ENCODE data around the gene CTIF. TPM values are rescaled to one million over a fixed set of nuclear protein-coding genes. Genes with fewer than 3 reads are reported as not detected.

The CTIF gene
- total RNA-seq, 2 experiments from 2014 or later, result 0.06 to 0.38 TPM

DNA sequence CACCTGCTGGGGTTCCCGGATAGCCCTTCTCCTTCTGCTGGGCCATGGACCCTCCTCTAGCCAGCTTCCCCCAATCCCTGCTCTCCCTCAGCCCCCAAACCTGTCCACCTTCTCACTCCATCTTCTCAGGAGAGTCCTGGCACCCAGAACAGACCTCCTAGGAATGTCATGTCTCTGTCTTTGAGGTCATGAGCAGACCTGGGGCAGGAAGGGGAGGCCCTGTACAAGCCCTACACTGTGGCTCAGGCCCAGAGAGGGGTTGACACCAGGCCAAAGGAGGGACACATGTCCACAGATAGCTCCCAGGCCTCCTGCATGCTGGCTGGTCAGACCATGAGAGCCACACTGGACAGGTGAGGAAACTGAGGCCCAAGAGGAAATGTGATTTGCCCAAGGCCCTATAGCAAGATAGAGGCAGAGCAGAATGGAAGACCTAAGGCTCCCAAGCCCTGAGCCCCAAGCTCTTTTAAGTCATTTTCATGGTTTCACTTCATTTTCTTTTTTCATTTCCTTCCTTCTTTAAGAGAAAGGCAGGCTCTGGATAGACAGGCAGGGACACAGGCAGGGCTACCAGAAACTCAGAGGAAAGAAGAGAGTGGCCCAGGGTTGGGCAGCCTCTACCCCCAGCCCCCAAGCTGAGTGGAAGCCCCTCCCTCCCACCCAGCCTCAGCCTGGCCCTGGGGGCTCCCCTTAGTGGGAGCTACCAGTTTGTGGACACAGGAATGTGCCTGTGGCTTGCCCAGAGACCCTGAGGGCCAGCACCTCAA is 252.2 kb downstream of the CTIF start:
- intact Hi-C loops (cut with micrococcal nuclease; ENCODE audit: unreplicated experiment), result no loop called here
- H3K36me3 ChIP-seq (ENCODE audit: insufficient read depth, low read length), result no peaks in the 10 kb centered on the region
- peak overlapping the region; percentile 47 for H3K4me2 ChIP-seq (ENCODE audit: low read length)
- H4K20me1 ChIP-seq (ENCODE audit: insufficient read depth, low read length), result no peaks in the 10 kb centered on the region
- no peaks in the 10 kb centered on the region for H3K79me2 ChIP-seq (ENCODE audit: insufficient read depth, low read depth, low read length)
- TF ChIP-seq CTCF (conservative IDR thresholded peaks at IDR 0.05; ENCODE audit: low read length), result no peak
- ChIA-PET POLR2A (no interaction called here), CTCF (ENCODE audit: unreplicated experiment) (interaction anchor here (0.6 kb wide), 1 partner anchor 10 kb away, joined by 10 read pairs; no protein-coding TSS in a partner anchor)
- no peak overlapping the region for H2AFZ ChIP-seq (ENCODE audit: low read length)
- no TSS peak for BruUV-seq (replicated peaks)
- H3K4me1 ChIP-seq (ENCODE audit: insufficient read depth, low read length, poor library complexity, severe bottlenecking), result peaks cover 40% of the 10 kb centered on the region
- DNase-seq (ENCODE audit: low spot score), result peak; percentile 32
- H3K4me3 ChIP-seq (ENCODE audit: low read depth, low read length, poor library complexity, severe bottlenecking), result no peak overlapping the region
- no peaks in the 10 kb centered on the region for H3K9me2 ChIP-seq (ENCODE audit: insufficient read depth, low read length)
- H3K27ac ChIP-seq (ENCODE audit: low read depth, low read length, poor library complexity, severe bottlenecking), result no peak overlapping the region
- H3K9me3 ChIP-seq (ENCODE audit: low read length), result no peaks in the 10 kb centered on the region

DNA sequence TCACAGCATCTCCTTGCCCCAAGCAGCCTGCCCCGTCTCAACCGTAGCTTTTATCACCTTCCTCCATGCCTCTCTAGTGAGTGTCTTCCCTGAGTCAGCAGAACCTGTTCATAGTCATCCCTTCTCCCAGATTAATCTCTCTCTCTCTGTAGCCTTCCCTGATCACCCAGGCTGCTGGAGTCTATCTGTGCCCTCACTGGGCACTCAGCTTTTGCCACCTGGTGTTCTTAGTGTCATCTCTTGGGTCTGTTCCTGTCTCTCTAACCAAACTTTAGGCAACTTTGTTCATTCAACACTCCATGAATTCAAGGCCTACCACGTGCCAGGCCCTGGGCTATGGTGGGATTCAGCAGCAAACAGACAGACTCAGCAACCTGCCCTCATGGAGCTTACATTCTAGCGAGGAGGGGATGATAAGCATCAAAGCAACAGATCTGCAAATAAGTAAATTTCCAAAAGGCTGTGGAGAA is 252.8 kb downstream of the CTIF start:
- H3K79me2 ChIP-seq (ENCODE audit: insufficient read depth, low read depth, low read length), result no peaks in the 10 kb centered on the region
- no peaks in the 10 kb centered on the region for H3K9me2 ChIP-seq (ENCODE audit: insufficient read depth, low read length)
- no peak overlapping the region for H3K27ac ChIP-seq (ENCODE audit: low read depth, low read length, poor library complexity, severe bottlenecking)
- no peaks in the 10 kb centered on the region for H4K20me1 ChIP-seq (ENCODE audit: insufficient read depth, low read length)
- H3K4me2 ChIP-seq (ENCODE audit: low read length), result no peak overlapping the region
- no peaks in the 10 kb centered on the region for H3K9me3 ChIP-seq (ENCODE audit: low read length)
- intact Hi-C loops (cut with micrococcal nuclease; ENCODE audit: unreplicated experiment), result no loop called here
- no peak for DNase-seq (ENCODE audit: low spot score)
- ChIA-PET POLR2A (interaction anchor here (0.6 kb wide), 1 partner anchor 88 kb away, joined by 5 read pairs; no protein-coding TSS in a partner anchor), CTCF (ENCODE audit: unreplicated experiment) (interaction anchor here (0.6 kb wide), 1 partner anchor 9 kb away, joined by 10 read pairs; no protein-coding TSS in a partner anchor)
- H3K36me3 ChIP-seq (ENCODE audit: insufficient read depth, low read length), result no peaks in the 10 kb centered on the region
- peaks cover 34% of the 10 kb centered on the region for H3K4me1 ChIP-seq (ENCODE audit: insufficient read depth, low read length, poor library complexity, severe bottlenecking)
- H2AFZ ChIP-seq (ENCODE audit: low read length), result no peak overlapping the region
- H3K4me3 ChIP-seq (ENCODE audit: low read depth, low read length, poor library complexity, severe bottlenecking), result no peak overlapping the region
- no TSS peak for BruUV-seq (replicated peaks)
- TF ChIP-seq EZH2phosphoT487 (IDR thresholded peaks at IDR 0.05; ENCODE audit: borderline replicate concordance, low read depth, low read length), result no peak
- TF ChIP-seq CTCF (conservative IDR thresholded peaks at IDR 0.05; ENCODE audit: low read length), result no peak

DNA sequence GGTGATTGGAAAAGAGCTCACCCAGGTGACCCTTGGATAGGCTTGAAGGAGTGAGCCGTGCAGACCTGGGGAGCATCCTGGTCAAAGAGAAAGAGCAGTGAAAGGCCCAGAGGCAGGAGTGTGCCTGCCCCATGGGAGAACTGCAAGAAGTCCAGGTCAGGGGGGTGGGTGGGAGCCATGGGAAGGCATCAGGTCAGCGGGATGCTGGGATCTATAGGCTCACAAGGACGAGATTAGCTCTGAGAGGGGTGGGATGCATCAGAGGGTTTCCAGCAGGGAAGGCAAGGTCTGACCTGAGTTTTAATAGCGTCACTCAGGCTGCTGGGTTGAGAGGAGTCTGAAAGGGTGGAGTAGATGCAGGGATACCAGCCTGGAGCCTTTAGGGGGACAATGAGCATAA is 253.3 kb downstream of the CTIF start:
- no peak for TF ChIP-seq CTCF (conservative IDR thresholded peaks at IDR 0.05; ENCODE audit: low read length)
- no peak for TF ChIP-seq EZH2phosphoT487 (IDR thresholded peaks at IDR 0.05; ENCODE audit: borderline replicate concordance, low read depth, low read length)

More for the DNA sequence above, 253.3 kb downstream of the CTIF start:
- H3K36me3 ChIP-seq (ENCODE audit: insufficient read depth, low read length), result no peaks in the 10 kb centered on the region
- no TSS peak for BruUV-seq (replicated peaks)
- H3K9me3 ChIP-seq (ENCODE audit: low read length), result no peaks in the 10 kb centered on the region
- no peaks in the 10 kb centered on the region for H4K20me1 ChIP-seq (ENCODE audit: insufficient read depth, low read length)
- H3K4me1 ChIP-seq (ENCODE audit: insufficient read depth, low read length, poor library complexity, severe bottlenecking), result peaks cover 29% of the 10 kb centered on the region
- no peaks in the 10 kb centered on the region for H3K79me2 ChIP-seq (ENCODE audit: insufficient read depth, low read depth, low read length)
- no peak overlapping the region for H3K4me2 ChIP-seq (ENCODE audit: low read length)
- no peak for DNase-seq (ENCODE audit: low spot score)
- H3K4me3 ChIP-seq (ENCODE audit: low read depth, low read length, poor library complexity, severe bottlenecking), result no peak overlapping the region
- H3K9me2 ChIP-seq (ENCODE audit: insufficient read depth, low read length), result no peaks in the 10 kb centered on the region
- no peak overlapping the region for H3K27ac ChIP-seq (ENCODE audit: low read depth, low read length, poor library complexity, severe bottlenecking)
- H2AFZ ChIP-seq (ENCODE audit: low read length), result no peak overlapping the region
- CTCF ChIA-PET (ENCODE audit: unreplicated experiment), result no interaction called here
- POLR2A ChIA-PET, result interaction anchor here (0.6 to 1.1 kb wide), 2 partner anchors 43 to 88 kb away, joined by 3 to 5 read pairs; no protein-coding TSS in a partner anchor
- intact Hi-C loops (cut with micrococcal nuclease; ENCODE audit: unreplicated experiment), result no loop called here

All from OCI-LY7 (cell line).